Sigmoid colon (tissue), 4 donors: ENCODE data around the gene GRXCR2.

Experiments
- EP300 ChIP-seq, 4 donors: sonication (generic); formaldehyde crosslinking; IDR thresholded peaks; one replicate each; pipeline ENCODE4 v1.6.1; 2017; ENCODE audit warnings: antibody characterized with exemption in 4 of 4
- POLR2A ChIP-seq, 2 donors: fragments of 450-650 bp; IDR thresholded peaks; one replicate each; pipeline ENCODE4 v1.6.1; 2016; ENCODE audit warnings: antibody characterized with exemption in 2 of 2, mild to moderate bottlenecking in 2 of 2, moderate library complexity in 2 of 2
- POLR2AphosphoS5 ChIP-seq, 4 donors: sonication (generic); formaldehyde crosslinking; IDR thresholded peaks; one replicate each; pipeline ENCODE4 v1.6.1; 2017; ENCODE audit warnings: antibody characterized with exemption in 4 of 4
- TF ChIP-seq, protein P1 (sequence below), 4 experiments: fragments of 450-650 bp in 3 of 4; fragments of 200-600 bp in 1 of 4; IDR thresholded peaks; one replicate each; pipeline ENCODE4 v1.5.1; 2016 to 2019; ENCODE audit warnings: antibody characterized with exemption in 4 of 4, mild to moderate bottlenecking in 3 of 4, moderate library complexity in 2 of 4

DNA sequence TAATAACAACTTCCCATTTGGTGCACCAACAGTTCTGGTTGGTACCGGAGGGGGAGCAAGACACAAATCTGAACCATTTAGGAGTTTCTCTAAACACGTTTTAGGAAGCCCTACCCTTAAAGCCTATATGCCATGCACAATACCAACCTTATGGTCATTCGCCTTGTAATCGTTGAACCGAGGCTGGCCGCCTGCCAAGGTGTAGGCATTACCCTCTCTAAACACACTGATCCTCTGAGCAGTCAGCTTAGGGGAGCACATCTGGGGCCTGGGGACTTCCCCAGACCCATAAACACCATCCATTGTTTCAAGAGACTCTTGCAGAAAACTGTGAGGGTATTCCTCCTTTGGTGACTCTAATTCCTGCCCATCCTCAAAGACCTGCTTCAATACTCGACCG lies 328 bp downstream of the GRXCR2 start:
- TF ChIP-seq POLR2A (IDR thresholded peaks at IDR 0.05), result no peak
- TF ChIP-seq, protein P1, sequence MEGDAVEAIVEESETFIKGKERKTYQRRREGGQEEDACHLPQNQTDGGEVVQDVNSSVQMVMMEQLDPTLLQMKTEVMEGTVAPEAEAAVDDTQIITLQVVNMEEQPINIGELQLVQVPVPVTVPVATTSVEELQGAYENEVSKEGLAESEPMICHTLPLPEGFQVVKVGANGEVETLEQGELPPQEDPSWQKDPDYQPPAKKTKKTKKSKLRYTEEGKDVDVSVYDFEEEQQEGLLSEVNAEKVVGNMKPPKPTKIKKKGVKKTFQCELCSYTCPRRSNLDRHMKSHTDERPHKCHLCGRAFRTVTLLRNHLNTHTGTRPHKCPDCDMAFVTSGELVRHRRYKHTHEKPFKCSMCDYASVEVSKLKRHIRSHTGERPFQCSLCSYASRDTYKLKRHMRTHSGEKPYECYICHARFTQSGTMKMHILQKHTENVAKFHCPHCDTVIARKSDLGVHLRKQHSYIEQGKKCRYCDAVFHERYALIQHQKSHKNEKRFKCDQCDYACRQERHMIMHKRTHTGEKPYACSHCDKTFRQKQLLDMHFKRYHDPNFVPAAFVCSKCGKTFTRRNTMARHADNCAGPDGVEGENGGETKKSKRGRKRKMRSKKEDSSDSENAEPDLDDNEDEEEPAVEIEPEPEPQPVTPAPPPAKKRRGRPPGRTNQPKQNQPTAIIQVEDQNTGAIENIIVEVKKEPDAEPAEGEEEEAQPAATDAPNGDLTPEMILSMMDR (IDR thresholded peaks at IDR 0.05), result no peak
- TF ChIP-seq EP300 (IDR thresholded peaks at IDR 0.05), result no peak
- TF ChIP-seq POLR2AphosphoS5 (IDR thresholded peaks at IDR 0.05), result no peak
